Fibroblast of pulmonary artery (primary cell): ENCODE data around the gene ANKRD44.

Experiments
- DNase-seq: peaks from one replicate; pipeline ENCODE4 v3.0.0-alpha.2; 2010; ENCODE audit warnings: low read depth
- H3K4me3 ChIP-seq: replicated peaks from 2 replicates; pipeline ENCODE4 v1.5.1; 2011; ENCODE audit warnings: low read depth, mild to moderate bottlenecking, control low read depth, low read length, moderate library complexity
- TF ChIP-seq, protein P1 (sequence below): IDR thresholded peaks from 2 replicates; pipeline ENCODE4 v1.5.1; 2011; ENCODE audit warnings: mild to moderate bottlenecking, control low read depth, low read length, inconsistent platforms; ENCODE audit errors: missing control alignments

ANKRD44 gene

DNA sequence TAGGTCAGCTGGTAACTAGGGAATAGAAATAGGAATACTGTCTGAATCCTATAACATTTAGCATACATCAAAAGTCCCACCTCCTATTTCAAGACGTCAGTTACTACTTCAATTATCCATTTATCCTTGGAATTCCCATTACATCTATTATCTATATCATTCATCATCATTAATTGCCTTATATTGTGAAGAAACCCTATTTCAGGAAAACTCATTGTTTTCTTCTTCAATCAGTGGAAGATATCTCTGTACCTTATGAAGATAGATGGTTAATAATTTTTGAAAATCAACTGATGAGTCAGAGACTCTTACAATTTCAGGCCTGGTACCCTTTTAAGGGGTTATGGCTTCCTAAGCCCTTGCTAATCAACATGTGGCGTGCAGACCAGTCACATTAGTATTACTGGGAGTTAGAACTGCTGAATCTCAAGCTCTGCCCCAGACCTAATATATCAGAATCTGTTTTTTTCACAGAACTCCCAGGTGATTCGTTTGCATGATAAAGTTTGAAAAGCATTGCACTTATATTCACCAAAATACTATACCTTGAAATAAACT is 314.7 kb downstream of the ANKRD44 start:
- DNase-seq = no peak
- TF ChIP-seq, protein P1, sequence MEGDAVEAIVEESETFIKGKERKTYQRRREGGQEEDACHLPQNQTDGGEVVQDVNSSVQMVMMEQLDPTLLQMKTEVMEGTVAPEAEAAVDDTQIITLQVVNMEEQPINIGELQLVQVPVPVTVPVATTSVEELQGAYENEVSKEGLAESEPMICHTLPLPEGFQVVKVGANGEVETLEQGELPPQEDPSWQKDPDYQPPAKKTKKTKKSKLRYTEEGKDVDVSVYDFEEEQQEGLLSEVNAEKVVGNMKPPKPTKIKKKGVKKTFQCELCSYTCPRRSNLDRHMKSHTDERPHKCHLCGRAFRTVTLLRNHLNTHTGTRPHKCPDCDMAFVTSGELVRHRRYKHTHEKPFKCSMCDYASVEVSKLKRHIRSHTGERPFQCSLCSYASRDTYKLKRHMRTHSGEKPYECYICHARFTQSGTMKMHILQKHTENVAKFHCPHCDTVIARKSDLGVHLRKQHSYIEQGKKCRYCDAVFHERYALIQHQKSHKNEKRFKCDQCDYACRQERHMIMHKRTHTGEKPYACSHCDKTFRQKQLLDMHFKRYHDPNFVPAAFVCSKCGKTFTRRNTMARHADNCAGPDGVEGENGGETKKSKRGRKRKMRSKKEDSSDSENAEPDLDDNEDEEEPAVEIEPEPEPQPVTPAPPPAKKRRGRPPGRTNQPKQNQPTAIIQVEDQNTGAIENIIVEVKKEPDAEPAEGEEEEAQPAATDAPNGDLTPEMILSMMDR = no peak

DNA sequence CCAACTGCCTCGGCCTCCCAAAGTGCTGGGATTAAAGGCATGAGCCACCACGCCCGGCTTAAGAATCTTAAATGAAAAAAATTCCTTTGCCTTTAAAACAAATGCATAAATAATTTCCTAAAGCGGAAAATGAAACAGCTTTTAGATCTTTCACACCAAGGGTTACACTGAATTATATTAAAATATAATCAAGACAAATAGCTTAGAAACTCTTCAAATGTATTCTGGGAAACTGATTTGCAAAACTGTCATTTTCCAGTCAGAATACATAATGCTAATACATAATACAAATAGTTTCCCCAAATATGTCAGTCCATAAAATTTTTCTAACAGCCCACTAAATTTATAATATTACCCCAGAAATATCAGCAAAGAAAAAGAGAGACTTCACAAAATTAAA is 315.8 kb downstream of the ANKRD44 start:
- no peak for DNase-seq
- TF ChIP-seq, protein P1 = no peak
- no peak overlapping the region for H3K4me3 ChIP-seq

More for the DNA sequence above, 314.7 kb downstream of the ANKRD44 start:
- H3K4me3 ChIP-seq = no peak overlapping the region

DNA sequence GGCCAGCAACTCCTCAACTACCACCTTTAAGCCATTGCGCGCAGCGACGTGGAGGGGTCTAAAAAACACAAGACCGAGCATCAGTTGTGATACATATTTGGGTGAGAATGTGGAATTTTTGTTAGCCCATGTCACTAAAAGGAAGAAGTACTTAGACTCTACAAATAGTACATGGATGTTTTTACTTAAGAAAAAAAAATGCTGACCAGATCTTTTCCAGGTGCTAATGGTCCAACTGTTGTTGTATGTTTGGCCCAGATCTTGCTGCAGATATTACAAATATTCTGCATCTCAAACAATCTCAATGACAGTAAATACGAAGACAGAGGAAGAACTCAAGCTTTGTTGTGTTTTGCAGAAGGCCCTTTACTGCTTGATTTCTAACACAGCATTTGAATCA is 317.0 kb downstream of the ANKRD44 start:
- TF ChIP-seq, protein P1 = no peak
- no peak overlapping the region for H3K4me3 ChIP-seq
- DNase-seq = no peak

DNA sequence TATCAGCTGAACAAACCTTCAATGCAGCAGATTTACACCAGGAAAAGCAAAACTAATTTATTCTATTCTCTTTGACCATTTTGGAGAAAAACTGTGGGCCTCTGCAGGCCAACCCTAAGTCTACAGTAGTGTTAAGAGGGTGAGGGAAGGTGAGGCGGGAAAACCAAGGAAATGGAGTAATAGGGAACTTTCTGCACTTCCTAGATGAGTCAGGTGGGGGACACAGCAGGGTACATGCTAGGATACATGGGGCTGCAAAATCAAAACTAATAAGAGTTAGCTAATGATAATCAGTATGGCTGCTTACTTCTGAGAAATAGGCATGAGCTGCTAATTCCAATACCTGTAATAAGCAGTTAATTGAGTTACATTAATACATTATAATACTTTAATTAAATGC is 318.1 kb downstream of the ANKRD44 start:
- H3K4me3 ChIP-seq = no peak overlapping the region
- TF ChIP-seq, protein P1 = no peak
- DNase-seq = no peak

DNA sequence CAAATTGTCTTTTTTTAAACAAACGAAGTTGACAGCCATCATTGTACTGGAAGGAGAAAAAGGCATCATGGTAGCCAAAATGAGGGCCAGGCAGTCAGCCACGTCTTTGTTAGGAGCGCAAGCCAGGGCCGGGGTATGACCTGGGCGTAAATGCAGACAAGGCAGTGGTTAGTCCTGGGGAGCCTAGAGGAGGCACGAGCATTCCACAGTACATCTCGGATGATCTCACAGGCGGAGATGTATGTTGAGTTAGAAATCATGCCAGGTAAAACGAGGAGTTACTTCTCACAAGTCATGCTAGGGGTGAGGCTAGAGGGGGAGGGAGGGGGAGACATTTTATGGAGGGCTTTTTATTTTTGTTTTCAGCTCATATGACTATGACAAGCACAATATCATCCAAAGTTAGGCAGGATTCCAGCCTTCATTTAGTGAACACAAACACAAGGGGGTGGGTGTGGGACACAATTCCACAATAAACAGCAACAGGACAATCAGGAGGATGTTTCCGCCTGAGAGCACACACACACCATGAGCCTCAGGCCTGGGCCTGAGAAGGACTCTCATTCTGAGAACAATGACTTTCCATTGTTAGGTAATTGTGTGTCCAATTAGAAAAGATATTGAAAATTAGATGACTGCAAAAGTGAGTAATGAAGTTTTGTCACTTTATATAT is 319.7 kb downstream of the ANKRD44 start:
- no peak for DNase-seq
- no peak overlapping the region for H3K4me3 ChIP-seq
- TF ChIP-seq, protein P1 = no peak

DNA sequence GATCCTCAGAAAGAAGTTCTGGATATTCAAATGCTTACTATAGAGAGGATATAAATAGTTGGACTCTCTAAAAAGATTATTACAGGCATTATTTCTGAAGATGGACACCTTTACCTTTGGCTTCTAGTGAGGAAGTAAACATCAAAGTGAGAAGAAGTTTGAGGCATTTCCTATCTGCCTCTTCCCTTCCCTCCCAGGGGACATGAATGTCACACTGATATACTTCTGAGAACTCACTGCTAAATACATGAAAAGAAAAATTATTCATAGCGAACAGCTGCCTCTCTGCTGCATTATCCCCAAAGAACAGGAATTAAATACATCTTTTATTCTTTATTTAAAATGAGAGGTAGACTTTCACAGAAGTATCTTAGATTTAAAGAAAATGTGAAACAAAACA is 320.5 kb downstream of the ANKRD44 start:
- H3K4me3 ChIP-seq = no peak overlapping the region
- DNase-seq = no peak
- TF ChIP-seq, protein P1 = no peak

DNA sequence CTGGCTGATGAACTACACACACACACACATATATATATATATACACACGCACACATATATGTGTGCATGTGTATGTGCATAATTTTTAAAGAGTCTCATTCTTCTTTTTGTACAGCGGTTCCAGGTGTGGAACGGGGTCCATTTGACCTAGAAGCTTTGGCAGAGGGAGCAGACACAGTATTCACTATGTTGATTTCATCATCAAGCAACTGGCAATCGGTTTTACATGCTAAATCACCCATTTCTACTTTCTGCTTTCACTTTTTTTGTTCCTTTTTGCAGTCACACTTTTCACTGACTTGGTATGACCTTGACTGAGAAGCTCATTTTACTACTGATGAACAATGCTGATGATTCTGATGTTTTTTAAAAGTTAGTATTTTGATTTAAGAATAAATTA is 321.1 kb downstream of the ANKRD44 start:
- TF ChIP-seq, protein P1 = no peak
- DNase-seq = no peak
- H3K4me3 ChIP-seq = no peak overlapping the region
